Measurements from ENCODE around the gene ZFC3H1. TPM values are rescaled to one million over a fixed set of nuclear protein-coding genes. Genes with fewer than 3 reads are reported as not detected.

Gene ZFC3H1
- total and polyA plus RNA-seq, 2 of the 13 experiments (the other 11 are each of a cell fraction or from before 2014, with no cell fraction given) = 17.1 to 38.3 TPM

DNA sequence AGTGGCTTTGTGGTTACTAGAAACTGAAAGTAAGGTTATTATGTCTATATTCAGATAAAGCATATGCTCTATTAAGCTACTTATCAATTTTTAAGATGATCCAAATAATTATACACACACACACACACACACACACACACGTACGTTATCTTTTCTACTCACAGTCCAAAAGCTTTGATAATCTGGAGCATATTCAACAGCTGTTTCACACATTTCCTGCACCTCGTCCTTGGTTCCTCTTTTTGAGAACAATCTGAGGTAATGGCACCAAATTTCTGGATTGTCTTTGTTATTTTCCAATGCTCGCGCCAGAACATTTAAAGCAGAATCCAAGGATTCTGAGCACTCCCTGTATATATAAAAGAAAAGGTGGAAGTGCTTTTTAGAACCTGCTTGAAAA lies 37.5 kb downstream of the ZFC3H1 start (continued):
- TF ChIP-seq, protein P1, sequence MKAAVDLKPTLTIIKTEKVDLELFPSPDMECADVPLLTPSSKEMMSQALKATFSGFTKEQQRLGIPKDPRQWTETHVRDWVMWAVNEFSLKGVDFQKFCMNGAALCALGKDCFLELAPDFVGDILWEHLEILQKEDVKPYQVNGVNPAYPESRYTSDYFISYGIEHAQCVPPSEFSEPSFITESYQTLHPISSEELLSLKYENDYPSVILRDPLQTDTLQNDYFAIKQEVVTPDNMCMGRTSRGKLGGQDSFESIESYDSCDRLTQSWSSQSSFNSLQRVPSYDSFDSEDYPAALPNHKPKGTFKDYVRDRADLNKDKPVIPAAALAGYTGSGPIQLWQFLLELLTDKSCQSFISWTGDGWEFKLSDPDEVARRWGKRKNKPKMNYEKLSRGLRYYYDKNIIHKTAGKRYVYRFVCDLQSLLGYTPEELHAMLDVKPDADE (CRISPR knock-in tag; IDR thresholded peaks at IDR 0.05) = no peak
- no peak for TF ChIP-seq SNRNP70 (IDR thresholded peaks at IDR 0.05; ENCODE audit: low read depth, low read length)
- TF ChIP-seq ZFP41 (CRISPR knock-in tag; IDR thresholded peaks at IDR 0.05; ENCODE audit: borderline replicate concordance) = no peak
- TF ChIP-seq, protein P2, sequence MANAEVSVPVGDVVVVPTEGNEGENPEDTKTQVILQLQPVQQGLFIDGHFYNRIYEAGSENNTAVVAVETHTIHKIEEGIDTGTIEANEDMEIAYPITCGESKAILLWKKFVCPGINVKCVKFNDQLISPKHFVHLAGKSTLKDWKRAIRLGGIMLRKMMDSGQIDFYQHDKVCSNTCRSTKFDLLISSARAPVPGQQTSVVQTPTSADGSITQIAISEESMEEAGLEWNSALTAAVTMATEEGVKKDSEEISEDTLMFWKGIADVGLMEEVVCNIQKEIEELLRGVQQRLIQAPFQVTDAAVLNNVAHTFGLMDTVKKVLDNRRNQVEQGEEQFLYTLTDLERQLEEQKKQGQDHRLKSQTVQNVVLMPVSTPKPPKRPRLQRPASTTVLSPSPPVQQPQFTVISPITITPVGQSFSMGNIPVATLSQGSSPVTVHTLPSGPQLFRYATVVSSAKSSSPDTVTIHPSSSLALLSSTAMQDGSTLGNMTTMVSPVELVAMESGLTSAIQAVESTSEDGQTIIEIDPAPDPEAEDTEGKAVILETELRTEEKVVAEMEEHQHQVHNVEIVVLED (CRISPR knock-in tag; IDR thresholded peaks at IDR 0.05; ENCODE audit: borderline replicate concordance) = no peak
- no peak for TF ChIP-seq TFDP1 (CRISPR knock-in tag; IDR thresholded peaks at IDR 0.05; ENCODE audit: borderline replicate concordance)
- TF ChIP-seq, protein P3, sequence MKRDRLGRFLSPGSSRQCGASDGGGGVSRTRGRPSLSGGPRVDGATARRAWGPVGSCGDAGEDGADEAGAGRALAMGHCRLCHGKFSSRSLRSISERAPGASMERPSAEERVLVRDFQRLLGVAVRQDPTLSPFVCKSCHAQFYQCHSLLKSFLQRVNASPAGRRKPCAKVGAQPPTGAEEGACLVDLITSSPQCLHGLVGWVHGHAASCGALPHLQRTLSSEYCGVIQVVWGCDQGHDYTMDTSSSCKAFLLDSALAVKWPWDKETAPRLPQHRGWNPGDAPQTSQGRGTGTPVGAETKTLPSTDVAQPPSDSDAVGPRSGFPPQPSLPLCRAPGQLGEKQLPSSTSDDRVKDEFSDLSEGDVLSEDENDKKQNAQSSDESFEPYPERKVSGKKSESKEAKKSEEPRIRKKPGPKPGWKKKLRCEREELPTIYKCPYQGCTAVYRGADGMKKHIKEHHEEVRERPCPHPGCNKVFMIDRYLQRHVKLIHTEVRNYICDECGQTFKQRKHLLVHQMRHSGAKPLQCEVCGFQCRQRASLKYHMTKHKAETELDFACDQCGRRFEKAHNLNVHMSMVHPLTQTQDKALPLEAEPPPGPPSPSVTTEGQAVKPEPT (CRISPR knock-in tag; IDR thresholded peaks at IDR 0.05; ENCODE audit: low read depth) = no peak

GRCh38 chr12:71625476-71625875 lies 38.2 kb downstream of the ZFC3H1 start:
- 100% methylated on average over 2 of the region's 2 CpGs for WGBS (ENCODE audit: low lambda C conversion rate)
- Histone ChIP-seq H3K9ac (ENCODE audit: insufficient read depth, low read depth, low read length) (no peak overlapping the region), H3K4me1 (ENCODE audit: insufficient read depth, low read length) (peaks cover 7% of the 10 kb centered on the region; the same call in 1 of the 2 replicates), H3K79me2 (ENCODE audit: insufficient read depth, low read length) (no peaks in the 10 kb centered on the region), H3K27ac (ENCODE audit: extremely low read length, insufficient read depth, low read length) (no peak overlapping the region), H3K4me2 (ENCODE audit: low read depth, low read length) (no peak overlapping the region), H3K4me3 (replicated peaks in 1 of 3; ENCODE audit: insufficient read depth in 1 of 3, low read depth in 2 of 3, low read length in 3 of 3) (no peak overlapping the region), H3K9me3 (ENCODE audit: low read length) (no peaks in the 10 kb centered on the region), H2AFZ (ENCODE audit: low read length) (no peak overlapping the region), H3K27me3 (ENCODE audit: control insufficient read depth in 1 of 2, insufficient read depth in 2 of 2, low read length in 2 of 2) (no peaks in the 10 kb centered on the region), H3K36me3 (replicated peaks in 1 of 2; ENCODE audit: control insufficient read depth in 1 of 2, insufficient read depth in 2 of 2, low read length in 2 of 2) (peaks cover 15 to 84% of the 10 kb centered on the region in 2 experiments), H4K20me1 (ENCODE audit: insufficient read depth, low read length) (no peaks in the 10 kb centered on the region)
- ATAC-seq = no peak
- in situ Hi-C loops (cut with HindIII; ENCODE audit: extremely low pct_ligation_motif_present, low pct_unique_long_range_greater_than_20kb) (no loop called here), intact Hi-C loops (cut with micrococcal nuclease; ENCODE audit: unreplicated experiment) (no loop called here)
- BruUV-seq (replicated peaks) = no TSS peak
- no peak for DNase-seq (ENCODE audit: low spot score)
- ChIA-PET CTCF (ENCODE audit: low intra/inter-chr PET ratio, low total read pairs) (no interaction called here), POLR2A (no interaction called here)
- TF ChIP-seq ZNF747 (CRISPR knock-in tag; IDR thresholded peaks at IDR 0.05; ENCODE audit: borderline replicate concordance) (no peak), GPN1 (CRISPR knock-in tag; IDR thresholded peaks at IDR 0.05; ENCODE audit: borderline replicate concordance) (no peak), ZNF709 (CRISPR knock-in tag; IDR thresholded peaks at IDR 0.05) (no peak), MATR3 (CRISPR knock-in tag; IDR thresholded peaks at IDR 0.05) (no peak), ZNF496 (CRISPR knock-in tag; IDR thresholded peaks at IDR 0.05; ENCODE audit: insufficient replicate concordance) (no peak), SAFB2 (CRISPR knock-in tag; IDR thresholded peaks at IDR 0.05; ENCODE audit: borderline replicate concordance, low read depth) (no peak), LRRFIP1 (CRISPR knock-in tag; conservative IDR thresholded peaks at IDR 0.05) (no peak)
- no peak for FAIRE-seq

Data from HepG2 (cell line).